Uterus (tissue), 2 donors: ENCODE results near the gene PDS5B.

Experiments used
- POLR2A ChIP-seq, 2 donors: fragments of 450-650 bp; IDR thresholded peaks; one replicate each; pipeline ENCODE4 v1.6.1; 2016; ENCODE audit warnings: antibody characterized with exemption in 2 of 2, mild to moderate bottlenecking in 1 of 2, moderate library complexity in 1 of 2
- TF ChIP-seq, protein P1 (sequence below), 4 experiments: fragments of 200-600 bp in 2 of 4; fragments of 450-650 bp in 2 of 4; sonication (generic) in 2 of 4; IDR thresholded peaks; one replicate each; pipeline ENCODE4 v1.5.1; 2016 to 2019; ENCODE audit warnings: antibody characterized with exemption in 4 of 4, mild to moderate bottlenecking in 2 of 4, moderate library complexity in 1 of 4

DNA sequence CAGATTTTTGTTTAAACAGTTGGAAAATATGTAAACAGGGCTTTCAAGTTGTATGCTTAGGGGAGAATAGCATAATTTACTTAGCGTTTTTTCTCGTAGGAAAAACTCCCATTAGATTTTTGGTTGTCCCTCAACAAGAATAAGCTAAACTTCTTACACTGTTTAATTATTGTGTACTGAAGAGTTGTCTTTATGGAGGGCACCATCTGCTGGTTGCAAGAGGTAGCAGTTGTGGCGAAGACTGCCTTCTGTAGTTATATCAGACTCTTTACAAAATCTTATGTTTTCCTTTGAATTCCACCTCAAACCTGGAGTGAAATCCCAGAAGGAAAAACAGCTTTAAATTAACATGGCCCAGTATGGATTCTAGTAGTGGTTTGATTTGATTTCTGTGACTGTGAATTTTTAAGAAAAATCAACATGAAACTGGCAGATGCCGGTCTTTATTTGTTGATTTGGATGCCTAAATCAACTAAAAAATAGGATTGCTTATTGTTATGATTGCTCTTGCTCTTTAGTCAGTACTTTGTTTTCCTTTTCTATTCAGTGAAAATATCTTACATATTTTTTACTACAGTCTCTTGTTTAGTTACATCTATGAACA is 53.4 kb downstream of the PDS5B start:
- TF ChIP-seq, protein P1, sequence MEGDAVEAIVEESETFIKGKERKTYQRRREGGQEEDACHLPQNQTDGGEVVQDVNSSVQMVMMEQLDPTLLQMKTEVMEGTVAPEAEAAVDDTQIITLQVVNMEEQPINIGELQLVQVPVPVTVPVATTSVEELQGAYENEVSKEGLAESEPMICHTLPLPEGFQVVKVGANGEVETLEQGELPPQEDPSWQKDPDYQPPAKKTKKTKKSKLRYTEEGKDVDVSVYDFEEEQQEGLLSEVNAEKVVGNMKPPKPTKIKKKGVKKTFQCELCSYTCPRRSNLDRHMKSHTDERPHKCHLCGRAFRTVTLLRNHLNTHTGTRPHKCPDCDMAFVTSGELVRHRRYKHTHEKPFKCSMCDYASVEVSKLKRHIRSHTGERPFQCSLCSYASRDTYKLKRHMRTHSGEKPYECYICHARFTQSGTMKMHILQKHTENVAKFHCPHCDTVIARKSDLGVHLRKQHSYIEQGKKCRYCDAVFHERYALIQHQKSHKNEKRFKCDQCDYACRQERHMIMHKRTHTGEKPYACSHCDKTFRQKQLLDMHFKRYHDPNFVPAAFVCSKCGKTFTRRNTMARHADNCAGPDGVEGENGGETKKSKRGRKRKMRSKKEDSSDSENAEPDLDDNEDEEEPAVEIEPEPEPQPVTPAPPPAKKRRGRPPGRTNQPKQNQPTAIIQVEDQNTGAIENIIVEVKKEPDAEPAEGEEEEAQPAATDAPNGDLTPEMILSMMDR (IDR thresholded peaks at IDR 0.05): peak; percentile 62 to 80 (median 72)
- no peak for TF ChIP-seq POLR2A (IDR thresholded peaks at IDR 0.05)
